AG04449 (cell line): ENCODE measurements around the gene GPR35.

Experiments used
- CTCF ChIA-PET: fragments of 350-600 bp; formaldehyde crosslinking; extraction: SDS; loops from one replicate; lab custom pipeline; 2021; ENCODE audit warnings: antibody characterized with exemption; lab: Yijun Ruan, JAX
- POLR2A ChIA-PET: fragments of 400-600, 350-600 bp; formaldehyde crosslinking; extraction: SDS; loops from one replicate; lab custom pipeline; 2020; ENCODE audit warnings: antibody characterized with exemption, inconsistent platforms; lab: Yijun Ruan, JAX
- DNase-seq: peaks from one replicate; pipeline ENCODE4 v3.0.0-alpha.2; 2010; ENCODE audit warnings: low read depth, low spot score
- H3K4me3 ChIP-seq: 2 replicates; pipeline ENCODE4 v1.5.1; 2011; ENCODE audit warnings: low read depth, mild to moderate bottlenecking, control low read depth, low read length
- CTCF ChIP-seq: IDR thresholded peaks from one replicate; pipeline ENCODE4 v1.5.1; 2011; ENCODE audit warnings: mild to moderate bottlenecking, moderate library complexity, low read length, control low read depth, inconsistent platforms; ENCODE audit not compliant: insufficient read depth; ENCODE audit errors: missing control alignments

Gene GPR35

GRCh38 chr2:240594511-240595380, 30.5 kb upstream of the GPR35 start:
- H3K4me3 ChIP-seq, result no peak overlapping the region
- ChIA-PET POLR2A (interaction anchor here (0.6 kb wide), 1 partner anchor 22 kb away, joined by 3 read pairs; no protein-coding TSS in a partner anchor), CTCF (interaction anchor here (1.1 to 1.2 kb wide), 2 partner anchors 28 to 81 kb away, joined by 3 to 7 read pairs; no protein-coding TSS in a partner anchor)
- DNase-seq, result no peak
- no peak for TF ChIP-seq CTCF

GRCh38 chr2:240595381-240596079, 29.8 kb upstream of the GPR35 start:
- TF ChIP-seq CTCF, result peak; percentile 23
- ChIA-PET CTCF (interaction anchor here (1.3 kb wide), 1 partner anchor 9 kb away, joined by 4 read pairs; the partner anchor contains the start of gene CAPN10), POLR2A (no interaction called here)
- DNase-seq, result no peak
- H3K4me3 ChIP-seq, result no peak overlapping the region

GRCh38 chr2:240596080-240596460, 29.2 kb upstream of the GPR35 start:
- TF ChIP-seq CTCF, result no peak
- ChIA-PET POLR2A (no interaction called here), CTCF (interaction anchor here (1.3 kb wide), 1 partner anchor 9 kb away, joined by 4 read pairs; the partner anchor contains the start of gene CAPN10)
- DNase-seq, result no peak
- no peak overlapping the region for H3K4me3 ChIP-seq

- no peak overlapping the region for H3K4me3 ChIP-seq
- ChIA-PET POLR2A (no interaction called here), CTCF (interaction anchor here (1.3 kb wide), 2 partner anchors 10 to 83 kb away, joined by 4 read pairs; partner anchors contain the start of gene CAPN10)
- no peak for DNase-seq
- no peak for TF ChIP-seq CTCF
Observed at GRCh38 chr2:240596491-240596931, 28.8 kb upstream of the GPR35 start.

GRCh38 chr2:240597054-240597418, 28.2 kb upstream of the GPR35 start:
- ChIA-PET CTCF (interaction anchor here (1.3 kb wide), 2 partner anchors 10 to 84 kb away, joined by 4 read pairs; partner anchors contain the start of gene CAPN10), POLR2A (no interaction called here)
- no peak overlapping the region for H3K4me3 ChIP-seq
- no peak for TF ChIP-seq CTCF
- DNase-seq, result no peak
